ENCODE measurements around the gene DAB1.

Gene DAB1

DNA sequence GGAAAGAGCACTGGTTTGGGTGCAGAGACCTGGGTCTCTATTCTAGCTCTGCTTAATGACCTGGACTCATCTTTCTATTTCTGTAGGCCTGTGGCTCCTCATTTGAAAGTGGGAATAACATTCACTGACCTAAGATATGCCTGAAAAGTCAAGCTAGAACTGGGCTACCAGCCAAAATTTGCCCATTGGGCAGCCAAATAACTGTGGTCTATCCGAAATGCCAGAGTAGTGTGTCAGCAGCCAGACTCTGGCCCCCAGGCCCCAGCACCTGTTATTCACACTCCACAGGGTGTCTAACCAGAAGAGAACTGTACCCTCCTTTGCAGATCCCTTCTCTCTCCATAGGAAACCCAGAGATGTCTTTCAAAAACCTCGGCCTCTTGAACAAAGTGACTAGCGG is 12.6 kb downstream of the DAB1 start:
- DNase-seq (ENCODE audit: low spot score): no peak

DNA sequence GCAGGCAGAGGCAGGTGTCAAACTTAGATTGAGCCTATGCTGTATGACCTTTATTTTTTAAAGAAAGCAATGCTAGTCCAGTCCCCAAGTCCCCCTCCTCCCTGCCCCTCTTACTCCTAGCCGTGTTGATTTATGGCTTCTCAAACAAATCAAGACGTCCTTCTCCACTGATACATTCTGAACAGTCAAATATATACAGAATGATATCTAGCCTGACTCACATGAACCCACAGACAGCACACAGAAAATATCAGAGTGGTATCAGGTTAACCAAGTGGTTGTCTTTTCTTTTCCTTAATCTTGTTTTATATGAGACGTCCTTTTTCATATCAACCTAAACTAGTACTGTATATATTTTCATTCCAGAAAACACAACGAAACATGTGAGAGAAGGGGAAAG is 13.4 kb downstream of the DAB1 start:
- no peak for DNase-seq (ENCODE audit: low spot score)

DNA sequence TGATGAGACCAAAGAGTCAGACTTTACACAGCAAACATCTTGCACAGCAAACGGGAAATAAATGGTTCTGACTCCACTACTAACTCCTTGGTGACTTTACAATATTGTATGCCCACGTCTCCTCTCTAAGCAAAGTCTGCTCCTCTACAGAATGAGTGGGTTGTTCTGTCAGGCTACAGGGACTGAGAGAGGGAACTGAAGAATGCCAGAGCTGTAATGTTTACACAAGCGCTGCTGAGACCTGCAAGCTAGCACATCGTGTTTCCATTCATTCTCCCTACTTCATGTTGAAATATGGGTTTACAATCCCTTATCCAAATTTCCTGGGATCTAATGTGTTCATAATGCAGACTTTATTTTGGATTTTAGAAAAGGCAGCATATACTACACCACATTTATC is 15.9 kb downstream of the DAB1 start:
- DNase-seq (ENCODE audit: low spot score): no peak

DNA sequence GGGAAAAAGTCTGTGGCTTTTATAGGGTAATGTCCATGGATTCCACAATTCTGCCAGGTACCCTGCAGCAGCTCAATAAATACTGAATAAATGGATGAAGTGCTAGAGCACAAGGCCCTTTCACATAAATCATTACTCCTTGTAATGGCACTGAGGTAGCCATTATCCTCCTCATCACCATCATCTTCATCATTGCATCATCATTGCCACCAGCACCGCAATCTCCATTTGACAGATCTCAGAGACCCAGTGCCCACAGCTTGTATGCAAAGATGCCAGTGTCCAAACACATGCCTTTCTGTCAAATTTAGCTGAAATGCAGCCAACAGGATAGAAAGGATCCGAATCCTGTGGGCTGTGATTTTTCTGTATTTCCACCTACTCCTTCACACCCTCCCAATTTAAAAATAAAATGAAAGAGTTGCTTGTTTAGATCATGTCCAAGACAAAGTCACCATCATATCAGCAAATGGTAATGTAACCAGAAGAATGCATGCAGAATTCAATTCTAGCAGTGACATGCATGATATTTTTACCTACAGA is 17.4 kb downstream of the DAB1 start:
- no peak for DNase-seq (ENCODE audit: low spot score)

DNA sequence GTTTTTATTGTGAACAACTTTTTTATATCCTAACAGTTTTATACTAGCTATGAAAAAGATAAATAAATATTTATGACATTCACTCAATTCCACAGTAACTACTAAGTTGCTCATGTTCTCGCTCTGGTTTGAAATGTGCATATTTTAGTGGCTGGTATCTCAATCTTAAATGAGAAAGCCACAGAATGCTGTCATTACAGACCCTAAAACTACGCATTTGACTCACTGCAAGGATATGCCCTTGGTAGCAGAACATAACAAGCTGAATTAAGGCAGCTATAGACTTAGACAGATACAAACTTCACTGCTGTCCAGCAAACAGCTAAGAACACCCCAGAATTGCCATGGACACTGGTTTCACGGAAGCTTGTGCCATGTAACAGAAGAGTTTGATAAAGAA is 19.0 kb downstream of the DAB1 start:
- no peak for DNase-seq (ENCODE audit: low spot score)

DNA sequence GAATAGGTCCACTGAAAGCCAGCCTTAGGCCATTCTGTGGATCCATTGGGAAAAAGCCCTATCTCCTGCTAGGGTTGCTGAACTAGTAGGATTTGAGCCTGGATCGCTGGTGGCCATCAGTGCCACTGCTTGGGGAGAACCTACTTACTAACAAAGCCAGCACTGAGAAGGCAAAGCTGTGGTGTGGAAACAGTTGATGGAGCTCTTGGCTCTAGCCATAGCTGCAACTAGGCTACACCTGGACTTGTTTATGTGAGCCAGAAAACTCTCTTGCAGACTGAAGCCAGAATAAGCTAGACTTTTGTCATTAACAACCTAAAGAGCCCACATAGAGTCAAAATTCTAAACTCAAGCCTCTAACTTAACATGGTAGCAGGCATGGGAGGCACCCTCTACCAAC is 20.7 kb downstream of the DAB1 start:
- DNase-seq (ENCODE audit: low spot score): no peak

DNA sequence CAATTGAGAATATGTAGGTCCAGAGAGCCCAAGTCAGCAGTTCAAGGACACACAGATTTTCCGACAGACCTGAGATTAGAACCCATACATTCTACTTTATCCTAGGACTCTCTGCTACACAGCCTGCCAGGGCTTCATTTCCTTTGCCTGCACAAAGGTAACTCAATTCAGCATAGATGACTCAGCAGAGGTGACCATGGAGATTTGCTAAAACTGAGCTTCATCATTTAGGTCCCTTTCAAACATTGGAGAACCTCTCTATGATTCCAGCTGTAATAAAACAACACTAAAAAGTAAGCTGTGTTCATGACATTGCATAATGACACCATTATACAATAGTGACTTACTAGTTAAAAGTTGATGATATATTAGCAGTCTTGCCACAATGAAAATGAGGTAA is 22.2 kb downstream of the DAB1 start:
- no peak for DNase-seq (ENCODE audit: low spot score)

DNA sequence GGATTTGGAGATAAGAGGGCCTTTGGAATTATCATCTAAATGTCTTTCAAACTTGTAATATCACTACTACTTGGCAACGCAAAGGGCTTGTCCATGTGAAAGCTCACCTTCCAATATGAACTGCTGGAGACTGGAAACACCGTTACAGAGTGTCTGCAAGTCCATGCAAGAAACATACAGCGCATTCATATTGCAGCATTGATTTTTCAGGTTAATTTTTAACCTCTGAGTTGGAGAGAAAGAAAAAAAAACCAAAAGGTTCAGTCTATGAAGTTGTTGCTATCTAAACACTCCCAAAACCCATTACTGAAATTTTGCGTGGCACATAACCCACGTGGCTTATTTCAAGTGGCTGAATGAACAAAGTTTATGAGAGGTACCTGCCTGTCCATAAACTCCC is 23.8 kb downstream of the DAB1 start:
- no peak for DNase-seq (ENCODE audit: low spot score)

DNA sequence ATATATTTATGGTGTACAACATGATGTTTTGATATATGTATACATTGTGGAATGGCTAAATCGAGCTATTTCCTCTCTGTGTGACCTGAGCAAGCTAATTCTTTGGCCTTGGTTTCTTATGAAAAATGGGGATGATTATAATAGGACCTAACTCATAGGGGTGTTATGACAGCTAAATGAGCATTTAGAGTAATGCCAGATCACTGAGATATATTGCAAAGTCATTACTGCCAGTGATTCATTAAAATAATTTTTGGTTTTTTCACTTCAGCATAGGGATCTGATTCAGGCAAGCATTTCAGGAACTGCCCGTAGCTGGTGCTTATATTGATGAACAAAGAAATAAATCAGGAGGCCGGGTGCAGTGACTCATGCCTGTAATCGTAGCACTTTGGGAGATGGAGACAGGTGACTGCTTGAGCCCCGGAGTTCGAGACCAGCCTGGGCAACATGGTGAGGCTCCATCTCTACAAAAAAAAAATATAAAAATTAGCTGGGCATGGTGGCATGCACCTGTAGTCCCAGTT is 30.7 kb downstream of the DAB1 start:
- DNase-seq (ENCODE audit: low spot score): no peak

DNA sequence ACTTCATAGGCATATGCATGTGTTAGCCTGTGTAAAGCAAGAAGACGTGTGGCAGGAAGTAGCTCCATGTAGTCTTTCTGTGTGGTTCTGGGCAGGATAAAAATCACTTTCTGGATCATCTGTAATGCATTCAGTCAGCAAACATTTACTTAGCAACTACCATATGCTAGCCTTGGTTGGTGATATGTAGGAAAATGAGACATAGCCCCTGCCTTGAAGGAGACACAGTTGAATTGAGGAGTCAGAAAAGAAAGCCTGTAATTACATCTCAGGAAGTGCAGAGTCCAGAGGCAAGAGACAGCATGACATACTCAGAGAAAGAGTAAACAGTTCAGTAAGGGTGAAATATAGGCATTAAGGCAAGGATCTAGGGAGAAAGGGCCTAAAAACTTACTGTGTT is 38.5 kb downstream of the DAB1 start:
- DNase-seq (ENCODE audit: low spot score): no peak

DNA sequence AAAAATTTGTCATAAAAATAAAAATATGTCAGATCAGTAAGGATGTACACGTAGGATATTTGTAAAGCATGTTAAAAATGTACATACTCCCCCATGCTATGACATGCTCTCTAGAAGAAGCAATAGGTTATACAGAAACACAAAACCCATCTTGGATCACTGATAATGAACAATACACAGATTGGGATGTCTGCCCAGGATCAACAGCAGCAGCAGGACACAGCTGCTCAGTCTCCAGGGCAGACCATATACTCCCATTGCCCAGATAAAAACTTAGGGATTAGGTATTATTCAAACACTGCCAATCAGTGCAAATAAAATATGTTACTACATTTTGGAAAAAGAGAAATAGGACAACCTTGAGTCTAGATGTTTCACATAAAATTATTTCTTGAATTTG is 39.0 kb downstream of the DAB1 start:
- no peak for DNase-seq (ENCODE audit: low spot score)

DNA sequence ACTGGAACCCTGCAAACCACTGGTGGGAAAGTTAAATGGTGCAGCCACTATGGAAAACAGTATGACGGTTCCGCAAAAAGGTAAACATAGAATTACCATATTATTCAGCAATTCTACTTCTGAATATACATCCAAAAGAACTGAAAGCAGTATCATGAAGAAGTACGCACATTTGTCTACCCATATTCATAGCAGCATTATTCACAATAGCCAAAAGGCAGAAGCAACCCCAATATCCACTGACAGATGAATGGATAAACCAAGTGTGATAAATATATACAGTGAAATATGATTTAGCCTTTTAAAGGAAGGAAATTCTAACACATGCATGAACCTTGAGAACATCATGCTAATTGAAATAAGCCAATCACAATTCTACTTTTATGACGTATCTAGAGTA is 39.6 kb downstream of the DAB1 start:
- DNase-seq (ENCODE audit: low spot score): no peak

DNA sequence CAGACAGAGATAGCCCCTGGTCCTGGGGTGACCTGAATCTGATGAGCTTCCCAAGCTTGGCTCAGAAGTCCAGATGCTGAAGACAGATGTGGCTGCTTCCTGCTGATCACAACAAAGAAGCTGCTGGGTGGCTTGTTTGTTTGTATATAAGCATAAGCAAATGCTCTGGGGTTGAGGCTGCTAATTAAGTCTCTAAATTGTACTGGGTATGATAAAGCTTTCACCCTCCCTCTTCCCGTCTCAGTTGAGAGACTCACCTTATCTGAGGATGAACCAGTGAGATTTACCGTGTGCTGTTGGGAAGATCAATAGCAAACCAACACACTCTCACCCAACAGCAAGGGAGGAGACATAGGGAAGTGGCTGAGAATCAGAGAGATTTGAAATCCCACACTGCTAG is 42.0 kb downstream of the DAB1 start:
- DNase-seq (ENCODE audit: low spot score): no peak

DNA sequence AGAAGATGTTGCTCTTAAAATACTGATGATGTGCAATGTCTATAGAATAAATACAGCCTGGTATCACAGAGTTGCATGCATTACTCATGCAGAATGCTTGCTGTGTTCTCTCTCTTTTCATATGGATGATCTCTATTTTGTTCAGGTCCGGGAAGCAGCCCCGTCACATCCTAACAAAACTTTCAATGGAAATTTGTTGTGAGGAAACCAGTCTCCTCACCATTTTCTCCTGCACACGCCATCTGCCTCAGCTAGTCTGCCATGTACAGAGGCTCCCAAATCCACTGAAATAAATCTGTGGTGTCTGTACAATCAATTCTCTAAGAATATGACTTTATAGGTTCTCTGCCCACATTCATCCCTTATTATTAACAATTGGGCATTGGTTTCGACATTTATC is 42.4 kb downstream of the DAB1 start:
- no peak for DNase-seq (ENCODE audit: low spot score)

DNA sequence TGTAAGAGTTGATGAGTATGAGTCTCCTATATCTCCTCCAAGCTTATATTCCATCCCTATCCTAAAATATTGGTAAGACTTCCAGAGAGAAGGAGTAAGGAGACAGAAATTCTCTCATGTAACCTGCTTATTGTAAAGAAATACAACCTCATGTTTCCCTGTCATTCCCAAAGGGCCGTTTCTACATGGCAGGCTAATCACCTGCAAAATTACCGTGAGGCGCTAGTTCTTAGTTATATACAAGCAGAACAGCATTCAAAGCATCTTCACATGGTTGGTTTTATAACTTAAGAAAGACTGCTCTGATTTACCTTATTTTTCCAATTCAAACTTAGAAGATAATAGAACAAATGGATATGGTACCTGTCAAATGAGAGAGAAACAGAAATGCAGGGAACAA is 42.9 kb downstream of the DAB1 start:
- DNase-seq (ENCODE audit: low spot score): no peak

DNA sequence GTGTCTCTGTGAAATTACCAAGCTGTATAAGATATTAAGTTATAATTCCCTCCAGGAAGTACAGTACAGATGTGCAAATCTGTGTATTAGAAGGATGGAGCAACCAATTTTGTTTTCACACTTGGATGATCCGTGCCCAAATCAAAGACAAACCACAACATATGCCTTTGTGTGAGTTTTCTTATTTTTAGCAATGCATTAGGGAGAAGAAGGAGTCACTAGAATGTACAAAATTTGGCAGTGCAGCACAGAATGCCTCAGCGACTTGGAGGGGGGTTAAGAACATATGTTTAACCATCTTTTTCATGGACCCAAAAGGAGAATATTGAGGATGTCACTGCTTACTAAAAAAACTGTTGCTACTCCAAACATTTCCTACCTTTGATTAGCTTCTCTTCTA is 45.3 kb downstream of the DAB1 start:
- DNase-seq (ENCODE audit: low spot score): no peak

DNA sequence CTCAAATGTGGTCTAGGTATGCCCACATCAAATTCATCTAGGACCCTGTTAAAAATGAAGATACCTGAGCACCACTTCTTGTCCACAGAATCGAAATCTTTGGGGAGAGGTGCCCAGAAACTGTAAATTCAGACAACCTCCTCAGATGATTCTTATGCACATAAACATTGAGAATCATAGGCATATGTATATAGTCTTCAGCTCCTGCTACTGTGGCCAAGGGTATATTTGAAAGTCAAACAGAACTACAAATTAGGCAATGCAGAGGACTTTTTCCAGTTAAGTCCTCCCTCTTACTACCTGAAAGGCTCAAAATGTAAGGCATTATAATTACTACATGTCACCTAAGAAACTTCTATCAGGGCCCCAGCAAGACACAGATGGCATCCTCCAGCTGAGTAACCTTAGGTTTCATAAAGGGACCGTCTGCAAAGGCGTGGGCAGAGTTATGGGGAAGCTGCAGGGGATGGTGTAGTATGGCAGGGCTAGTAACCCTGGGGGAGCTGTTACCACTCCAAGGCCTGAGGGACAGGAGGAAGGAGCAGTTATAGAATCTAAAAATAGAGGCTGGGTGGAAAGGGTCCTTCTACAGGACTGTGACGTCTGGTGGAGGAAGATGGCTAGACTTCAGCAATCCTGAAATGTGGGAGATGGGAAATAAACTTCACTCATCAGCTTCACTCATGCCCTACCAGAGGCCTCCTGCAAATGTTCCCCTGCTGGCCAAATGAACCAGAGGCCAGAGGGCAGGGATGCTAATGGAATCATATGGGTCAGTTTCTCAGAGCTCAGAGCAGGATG is 46.3 kb downstream of the DAB1 start:
- no peak for DNase-seq (ENCODE audit: low spot score)

DNA sequence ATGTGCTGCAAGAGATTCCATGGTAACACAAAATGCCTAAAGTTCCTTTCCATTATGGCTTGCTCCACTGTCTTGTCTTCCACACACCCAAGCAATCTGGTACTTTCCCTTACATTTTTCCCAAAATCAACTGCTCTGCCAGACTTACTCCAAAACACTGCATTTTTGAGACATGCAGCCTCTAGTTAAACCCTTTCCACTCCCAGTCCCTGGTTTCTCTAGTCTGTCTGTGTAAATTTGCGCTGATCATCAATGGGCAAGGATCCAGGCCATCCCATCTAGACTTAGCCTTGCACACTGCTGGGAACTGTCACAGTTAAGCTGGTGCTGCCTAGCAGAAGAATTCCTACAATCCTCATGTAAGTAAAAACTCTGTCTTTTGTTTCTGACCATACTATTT is 47.8 kb downstream of the DAB1 start:
- DNase-seq (ENCODE audit: low spot score): no peak

DNA sequence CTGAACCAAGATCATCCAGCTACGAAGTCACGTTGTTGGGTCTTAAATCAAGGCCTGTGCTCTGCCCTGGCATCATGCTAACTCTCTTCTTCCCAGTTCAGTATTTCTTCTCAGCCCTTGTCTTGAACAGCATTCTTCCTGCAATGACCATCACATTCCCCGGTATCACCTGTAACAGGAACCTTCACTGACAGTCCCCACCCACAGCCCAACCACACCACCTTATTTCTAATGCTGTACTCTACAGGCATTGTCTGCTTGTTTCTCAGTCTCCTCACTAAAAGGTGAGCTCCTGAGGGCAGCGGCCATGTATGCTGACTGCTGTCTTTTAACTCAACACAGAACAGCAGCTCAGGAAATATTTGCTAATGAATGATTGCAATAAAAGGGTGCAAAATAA is 54.0 kb downstream of the DAB1 start:
- no peak for DNase-seq (ENCODE audit: low spot score)

DNA sequence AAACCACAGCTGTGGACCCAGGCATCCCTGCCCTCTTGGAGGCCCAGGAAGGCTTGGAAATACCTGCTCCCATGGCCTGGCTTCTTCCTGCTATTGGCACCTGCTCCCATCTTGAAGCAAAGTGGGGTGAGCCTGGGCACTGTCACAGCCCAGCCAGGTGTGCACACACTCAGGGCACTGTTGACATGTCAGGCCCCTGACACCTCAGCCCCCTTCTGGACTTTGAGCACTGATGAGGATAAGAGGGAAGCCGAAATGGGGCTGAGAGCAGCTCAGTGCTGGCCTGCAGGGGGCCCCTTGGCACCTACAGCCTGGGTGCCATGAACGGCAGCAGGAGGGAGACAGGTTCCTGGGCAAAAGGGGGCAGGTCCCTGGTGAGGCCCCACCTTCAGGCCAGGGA is 55.9 kb downstream of the DAB1 start:
- no peak for DNase-seq (ENCODE audit: low spot score)

DNA sequence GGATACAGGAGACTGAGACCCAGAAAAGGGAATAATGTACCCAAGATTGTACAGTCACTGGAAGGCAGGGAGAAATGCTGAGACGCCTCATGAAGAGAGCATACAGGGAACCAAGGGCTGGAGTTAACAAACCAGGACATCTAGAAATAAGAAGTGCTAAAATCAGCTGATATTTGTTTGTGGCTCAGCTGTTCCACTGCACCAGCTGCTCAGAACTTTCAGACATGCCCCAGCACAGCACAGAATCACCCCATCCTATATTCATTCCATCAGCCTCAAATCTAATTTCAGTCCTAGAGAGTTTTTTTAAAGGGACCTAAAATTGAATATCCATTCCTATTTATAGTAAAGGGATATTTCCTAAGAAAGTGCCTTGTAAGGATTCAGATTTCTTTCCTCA is 60.2 kb downstream of the DAB1 start:
- DNase-seq (ENCODE audit: low spot score): no peak

DNA sequence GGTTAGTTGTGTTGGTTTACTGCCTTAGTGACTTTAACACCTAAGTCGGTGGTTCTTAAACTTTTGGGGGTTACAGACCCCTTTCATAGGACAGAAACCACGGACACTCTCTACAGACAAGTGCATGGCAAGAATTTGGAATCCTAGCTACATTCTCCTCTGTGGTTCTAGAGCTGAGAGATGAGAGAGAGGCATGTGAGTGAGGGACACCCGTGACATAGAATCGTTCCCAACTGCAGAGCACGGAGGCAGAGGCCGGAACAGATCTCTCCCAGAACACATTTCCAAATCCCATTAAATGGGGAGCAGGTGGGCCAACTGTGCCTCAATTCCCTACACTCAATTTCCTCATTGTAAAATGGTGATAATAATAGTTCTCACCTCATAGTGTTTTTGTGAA is 60.7 kb downstream of the DAB1 start:
- no peak for DNase-seq (ENCODE audit: low spot score)

DNA sequence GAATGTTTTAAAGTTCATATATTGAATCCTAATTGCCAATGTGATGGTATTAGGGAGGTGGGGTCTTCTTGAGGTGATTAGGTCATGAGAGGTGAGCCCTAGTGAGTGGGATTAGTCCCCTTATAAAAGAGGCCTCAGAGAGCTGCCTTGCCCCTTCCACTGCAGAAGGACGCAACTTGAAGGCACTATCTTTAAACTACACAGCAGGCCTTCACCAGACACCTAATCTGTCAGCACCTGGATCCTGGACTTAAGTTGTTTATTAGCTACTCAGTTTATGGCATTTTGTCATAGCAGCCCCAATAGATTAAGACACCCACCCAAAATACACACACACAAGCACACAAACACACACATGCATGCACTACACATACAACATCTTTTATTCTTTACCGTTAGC is 61.4 kb downstream of the DAB1 start:
- DNase-seq (ENCODE audit: low spot score): no peak

DNA sequence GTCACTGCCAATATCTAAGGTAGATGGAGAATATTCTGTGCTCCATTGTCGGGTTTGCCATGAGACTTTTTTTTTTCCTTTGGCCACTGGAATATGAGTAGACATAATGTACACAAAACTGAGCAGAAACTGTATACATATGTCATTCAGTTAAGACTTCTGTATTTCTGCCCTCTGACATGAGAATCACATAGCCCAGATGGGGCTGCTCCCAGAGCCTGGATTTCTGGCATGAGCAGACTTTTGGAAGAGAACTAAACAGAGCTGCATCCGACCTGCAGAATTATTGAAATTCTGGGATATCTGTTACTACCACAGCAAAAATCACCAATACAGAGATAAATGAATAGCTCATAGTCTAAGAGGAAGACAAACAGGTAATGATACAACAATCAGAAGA is 62.3 kb downstream of the DAB1 start:
- no peak for DNase-seq (ENCODE audit: low spot score)

Data from D341Med (cell line).